Measurements from ENCODE around the gene SOX10.
"Not testable (repeated sequence)": the region's sequence is repeated elsewhere in the genome, so short reads cannot be mapped to it uniquely, and the experiment has no call there.

The SOX10 gene

DNA sequence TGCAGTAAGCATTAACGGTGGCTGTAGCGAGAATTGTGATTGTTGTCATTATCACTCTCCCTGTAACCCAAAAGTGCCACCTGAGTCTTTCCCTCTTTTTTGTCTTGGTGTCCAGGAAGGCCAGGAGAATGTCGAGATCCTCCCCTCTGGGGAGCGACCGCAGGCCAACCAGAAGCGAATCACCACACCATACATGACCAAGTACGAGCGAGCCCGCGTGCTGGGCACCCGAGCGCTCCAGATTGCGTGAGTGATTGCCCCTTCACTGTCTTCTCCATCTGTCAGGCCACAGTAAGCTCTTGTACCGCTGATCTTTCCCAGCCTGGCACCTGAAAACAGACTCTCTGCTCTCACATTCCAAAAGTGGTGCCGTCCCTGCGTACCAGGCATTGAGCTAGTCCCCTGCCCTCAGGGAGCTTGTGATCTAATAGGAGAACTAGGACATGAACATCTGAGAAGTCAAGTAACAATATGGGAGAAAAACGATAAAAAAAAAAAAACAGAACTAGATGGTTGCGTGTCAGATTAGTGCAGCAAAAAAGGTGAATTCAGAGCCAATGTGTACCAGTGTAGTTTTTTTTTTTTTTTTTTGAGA, 25.0 kb downstream of the SOX10 start:
- no peak for DNase-seq (ENCODE audit: low read depth)

DNA sequence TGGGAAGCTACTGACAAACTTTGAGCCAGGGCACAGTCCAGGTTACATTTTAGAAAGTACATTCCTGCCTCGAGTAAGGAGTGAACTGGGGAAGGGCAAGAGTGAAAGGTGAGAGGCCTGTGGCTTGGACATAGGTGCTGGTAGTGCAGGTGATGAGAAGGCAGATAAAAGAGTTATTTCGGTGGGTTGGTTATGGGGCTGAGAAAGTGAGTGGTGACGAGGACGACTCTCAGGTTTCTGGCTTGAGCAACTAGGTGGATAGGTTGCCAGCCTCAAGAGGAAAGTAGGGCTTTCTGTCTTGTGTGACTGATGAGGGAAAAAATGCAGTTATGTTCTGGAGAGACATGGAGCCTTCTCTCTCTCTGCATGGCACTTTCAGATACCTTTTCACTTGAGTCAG, 27.1 kb downstream of the SOX10 start:
- DNase-seq (ENCODE audit: low read depth) = no peak

DNA sequence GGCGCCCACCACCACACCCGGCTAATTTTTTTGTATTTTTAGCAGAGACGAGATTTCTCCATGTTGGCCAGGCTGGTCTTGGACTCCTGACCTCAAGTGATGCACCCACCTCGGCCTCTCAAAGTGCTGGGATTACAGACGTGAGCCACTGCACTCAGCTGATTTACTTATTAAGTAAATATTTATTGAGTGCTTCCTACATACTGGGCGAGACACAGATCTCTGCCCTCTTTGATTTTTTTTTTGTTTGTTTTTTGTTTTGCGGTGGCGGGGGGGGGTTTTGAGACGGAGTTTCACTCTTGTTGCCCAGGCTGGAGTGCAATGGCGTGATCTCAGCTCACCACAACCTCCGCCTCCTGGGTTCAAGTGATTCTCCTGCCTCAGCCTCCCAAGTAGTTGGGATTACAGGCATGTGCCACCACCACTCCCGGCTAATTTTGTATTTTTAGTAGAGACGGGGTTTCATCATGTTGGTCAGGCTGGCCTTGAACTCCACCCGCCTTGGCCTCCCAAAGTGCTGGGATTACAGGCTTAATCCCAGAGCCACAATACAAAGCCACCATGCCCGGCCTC, 28.4 kb downstream of the SOX10 start:
- not testable (repeated sequence) for DNase-seq (ENCODE audit: low read depth)

DNA sequence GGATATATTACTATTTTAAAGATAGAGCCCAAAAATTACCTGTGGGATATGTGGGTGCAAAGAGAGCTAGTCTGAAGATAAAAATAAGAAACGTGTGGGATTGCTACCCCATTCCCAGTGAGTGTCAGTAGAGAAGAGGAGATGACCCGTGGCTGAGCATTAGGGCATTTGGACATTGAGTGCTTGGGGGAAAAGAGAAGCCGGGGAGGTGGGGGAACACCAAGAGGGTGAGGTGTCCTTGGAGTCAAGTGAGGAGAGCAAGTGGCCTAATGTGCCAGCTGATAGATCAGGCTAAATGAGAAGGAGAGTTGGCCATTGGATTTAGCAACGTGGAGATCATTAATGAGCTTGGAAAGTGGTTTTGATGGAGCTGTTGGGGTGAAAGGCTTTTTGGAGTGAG, 29.7 kb downstream of the SOX10 start:
- no peak for DNase-seq (ENCODE audit: low read depth)

DNA sequence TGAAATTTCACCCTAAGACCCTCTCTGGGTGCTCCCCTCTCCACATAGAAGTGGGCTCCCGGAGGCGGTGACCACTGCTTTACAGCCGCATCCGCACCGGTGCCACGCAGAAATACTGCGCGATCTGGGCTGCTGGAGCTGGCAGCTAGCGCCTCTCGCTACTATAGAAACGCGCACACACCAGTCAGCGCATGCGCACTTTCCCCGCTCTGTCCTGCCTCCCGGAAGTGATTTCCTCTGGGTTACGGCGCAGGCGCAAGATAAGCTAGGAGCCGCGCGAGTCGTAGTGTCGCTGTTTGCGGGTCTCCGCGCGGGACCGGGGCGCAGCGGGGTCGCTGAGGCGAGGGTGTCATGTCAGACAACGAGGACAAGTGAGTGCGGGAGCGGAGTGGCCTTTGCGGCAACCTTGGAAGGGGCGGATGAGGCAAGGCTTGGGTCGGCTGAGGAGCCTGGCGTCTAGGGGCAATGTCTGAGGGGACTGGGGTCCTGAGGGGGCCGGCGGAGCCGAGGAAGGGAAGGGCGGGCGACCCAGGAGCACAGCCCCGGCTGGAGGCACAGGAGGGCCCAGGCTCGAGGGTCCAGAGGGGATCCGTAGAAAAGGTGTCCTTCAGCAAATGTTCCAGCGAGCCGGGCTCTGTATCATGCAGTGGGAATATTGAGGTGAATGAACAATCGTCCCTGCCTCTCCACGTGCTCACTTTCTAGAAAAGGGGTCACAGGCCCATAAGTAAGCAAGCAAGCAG, 30.7 kb downstream of the SOX10 start, which contains the start of the genes C22orf23 and POLR2F:
C22orf23 (minus strand) TSS at position 165 of the 743 bp plus-strand sequence. CDS start 452 bp downstream, outside the sequence.
POLR2F (plus strand) TSS at position 263 of the 743 bp plus-strand sequence; CDS start at position 352, 89 bp downstream.
- peak; percentile 94 for DNase-seq (ENCODE audit: low read depth)

DNA sequence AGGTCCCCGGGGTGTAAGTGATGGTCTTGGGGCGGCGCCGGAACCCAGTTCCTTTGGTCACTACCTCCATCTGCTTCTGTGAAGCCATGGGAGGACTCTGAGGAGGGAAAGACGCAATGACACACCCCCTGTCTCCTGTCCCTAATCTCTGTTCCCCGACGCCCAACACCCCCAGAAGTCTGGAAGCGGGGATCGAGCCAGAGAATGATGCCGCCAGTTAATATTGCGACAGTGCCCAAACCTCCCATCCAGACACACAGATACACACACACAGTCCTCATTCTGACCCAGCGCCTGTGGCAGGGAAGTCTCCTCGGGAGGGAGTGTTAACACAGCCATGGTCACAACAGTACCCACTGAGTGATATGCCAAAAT, 31.3 kb downstream of the SOX10 start:
- DNase-seq (ENCODE audit: low read depth) = no peak

DNA sequence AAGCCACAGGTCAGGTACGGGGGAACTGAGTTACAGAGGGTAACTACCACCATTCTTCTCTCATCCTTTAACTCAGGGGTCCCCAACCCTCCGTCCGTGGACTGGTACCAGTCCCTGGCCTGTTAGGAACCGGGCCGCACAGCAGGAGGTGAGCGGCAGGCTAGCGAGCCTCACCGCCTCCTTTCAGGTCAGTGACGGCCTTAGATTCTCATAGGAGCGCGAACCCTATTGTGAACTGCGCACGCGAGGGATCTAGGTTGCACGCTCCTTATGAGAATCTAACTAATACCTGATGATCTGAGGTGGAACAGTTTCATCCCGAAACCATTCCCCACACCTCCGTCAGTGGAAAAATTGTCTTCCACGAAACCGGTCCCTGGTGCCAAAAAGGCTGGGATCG, 31.7 kb downstream of the SOX10 start:
- DNase-seq (ENCODE audit: low read depth) = not testable (repeated sequence)

DNA sequence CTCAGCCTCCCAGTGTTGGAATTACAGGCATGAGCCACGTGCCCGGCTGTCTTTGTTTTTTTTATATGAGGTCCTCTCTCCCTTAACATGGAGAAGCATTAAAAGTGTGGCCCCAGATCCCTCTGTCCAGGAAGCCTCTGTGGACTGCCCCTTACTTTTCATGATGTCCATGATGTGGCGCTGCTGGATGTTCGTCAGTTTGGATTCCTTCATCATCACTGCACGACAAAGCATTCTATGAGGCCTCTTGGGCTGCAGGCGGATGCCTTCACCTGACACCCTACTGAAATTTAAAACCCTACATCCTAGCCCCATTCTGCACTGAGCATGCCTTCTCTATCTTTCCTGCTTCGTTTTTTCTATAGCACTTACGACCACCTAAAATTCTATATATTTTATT, 33.0 kb downstream of the SOX10 start:
- DNase-seq (ENCODE audit: low read depth) = no peak

DNA sequence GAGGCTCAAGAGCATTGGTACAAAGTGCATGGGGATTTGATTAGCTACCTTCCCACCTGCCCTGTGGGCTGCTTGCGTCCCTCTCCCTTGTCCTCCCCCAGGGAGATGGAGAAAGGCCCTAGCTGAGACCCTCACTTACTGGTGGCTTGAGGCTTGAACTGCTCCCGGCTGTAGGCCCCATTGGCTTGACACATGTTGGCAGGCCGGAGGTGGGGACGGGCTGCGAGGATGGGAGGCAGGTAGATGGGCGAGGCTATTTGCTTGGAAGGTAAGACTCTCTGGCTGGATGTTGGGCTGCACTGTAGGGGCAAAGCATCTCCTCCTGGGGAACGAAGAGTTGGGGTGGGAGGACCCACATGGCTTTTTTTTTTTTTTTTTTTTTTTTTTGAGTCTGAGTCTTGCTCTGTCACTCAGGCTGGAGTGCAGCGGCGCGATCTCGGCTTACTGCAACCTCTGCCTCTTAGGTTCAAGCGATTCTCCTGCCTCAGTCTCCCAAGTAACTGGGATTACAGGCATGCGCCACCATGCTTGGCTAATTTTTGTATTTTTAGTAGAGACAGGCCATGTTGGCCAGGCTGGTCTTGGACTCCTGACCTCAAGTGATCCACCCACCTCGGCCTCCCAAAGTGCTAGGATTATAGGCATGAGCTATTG, 37.1 kb downstream of the SOX10 start:
- not testable (repeated sequence) for DNase-seq (ENCODE audit: low read depth)

DNA sequence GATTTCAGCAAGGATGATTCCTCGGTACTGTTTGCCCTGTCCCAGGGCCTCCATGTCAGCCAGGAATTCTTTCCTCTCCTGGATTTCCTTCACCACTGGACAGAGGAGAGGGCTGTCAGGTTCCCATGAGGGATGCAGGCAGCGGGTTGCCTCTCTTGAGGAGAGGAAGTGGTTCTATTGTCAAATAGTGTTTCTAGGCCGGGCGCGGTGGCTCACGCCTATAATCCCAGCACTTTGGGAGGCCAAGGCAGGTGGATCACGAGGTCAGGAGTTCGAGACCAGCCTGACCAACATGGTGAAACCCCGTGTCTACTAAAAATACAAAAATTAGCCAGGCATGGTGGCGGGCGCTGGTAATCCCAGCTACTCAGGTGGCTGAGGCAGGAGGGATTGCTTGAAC, 39.9 kb downstream of the SOX10 start:
- not testable (repeated sequence) for DNase-seq (ENCODE audit: low read depth)

DNA sequence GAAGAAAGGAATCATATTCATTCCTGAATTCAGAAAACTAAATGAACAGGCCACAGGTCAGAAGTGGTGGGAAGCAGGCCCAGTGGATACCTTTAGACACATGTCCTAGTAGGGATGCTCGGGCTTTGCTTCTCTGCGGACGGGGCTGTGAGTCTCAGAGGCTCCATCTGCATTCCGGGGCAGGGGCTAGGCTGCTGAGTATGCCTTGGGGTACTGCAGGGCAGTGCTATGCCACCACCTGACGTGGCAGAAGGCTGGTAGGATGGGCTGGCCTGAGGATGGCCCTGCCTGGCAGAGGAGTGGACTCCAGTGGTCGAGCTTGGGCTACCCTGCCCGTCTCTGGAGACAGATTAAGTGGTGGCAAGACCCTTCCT, 40.5 kb downstream of the SOX10 start:
- DNase-seq (ENCODE audit: low read depth) = no peak

DNA sequence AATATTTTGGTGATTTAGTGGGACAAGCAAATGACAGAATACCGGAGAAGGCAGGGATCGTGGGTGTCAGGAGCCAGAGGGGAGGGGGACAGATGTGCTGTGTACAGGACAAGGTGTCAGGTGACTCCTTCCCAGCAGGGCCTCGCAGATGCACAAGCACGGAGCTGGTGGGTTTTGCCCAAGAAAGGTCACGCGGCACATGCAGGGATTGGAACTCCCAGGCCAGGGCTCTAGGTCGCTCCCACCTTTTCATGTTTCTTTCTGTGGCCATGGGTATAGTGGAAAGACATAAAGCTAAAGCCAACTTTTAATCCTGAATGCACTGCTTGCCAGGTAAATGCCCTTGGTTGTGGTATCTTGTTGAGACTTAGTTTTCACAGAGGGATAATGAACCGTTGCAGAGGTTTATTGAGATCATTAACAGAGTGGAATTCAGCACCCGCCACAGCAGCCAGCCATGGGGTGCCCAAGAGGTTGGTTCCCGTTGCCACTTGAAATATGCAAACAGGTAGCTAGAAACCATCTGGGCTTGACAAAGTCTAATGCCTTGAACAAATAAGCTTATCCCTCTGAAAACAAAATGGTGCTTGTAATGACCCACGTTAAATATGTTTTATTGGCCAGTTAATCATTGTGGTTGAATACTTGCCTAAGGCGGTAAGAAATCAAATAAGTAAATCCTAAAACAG, 41.1 kb downstream of the SOX10 start:
- no peak for DNase-seq (ENCODE audit: low read depth)

DNA sequence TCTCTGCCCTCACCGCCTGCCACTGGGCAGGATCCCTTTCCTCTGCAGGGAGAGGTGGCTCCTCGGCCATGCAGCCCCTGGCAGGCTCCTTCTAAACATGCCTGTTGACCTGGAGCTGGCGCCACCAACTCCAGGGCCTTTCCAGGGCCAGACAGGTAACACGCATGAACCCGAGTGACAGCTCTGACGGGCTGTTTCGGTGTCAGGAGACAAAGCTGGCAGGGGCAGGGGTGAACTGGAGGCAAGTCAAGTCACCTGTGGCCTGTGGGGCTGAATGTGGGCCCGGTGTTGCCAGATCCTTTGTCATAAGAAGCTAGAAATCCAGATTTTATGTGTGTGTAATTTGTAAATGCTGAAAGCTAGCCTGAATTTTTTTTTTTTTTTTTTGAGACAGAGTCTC, 42.2 kb downstream of the SOX10 start:
- DNase-seq (ENCODE audit: low read depth) = no peak

DNA sequence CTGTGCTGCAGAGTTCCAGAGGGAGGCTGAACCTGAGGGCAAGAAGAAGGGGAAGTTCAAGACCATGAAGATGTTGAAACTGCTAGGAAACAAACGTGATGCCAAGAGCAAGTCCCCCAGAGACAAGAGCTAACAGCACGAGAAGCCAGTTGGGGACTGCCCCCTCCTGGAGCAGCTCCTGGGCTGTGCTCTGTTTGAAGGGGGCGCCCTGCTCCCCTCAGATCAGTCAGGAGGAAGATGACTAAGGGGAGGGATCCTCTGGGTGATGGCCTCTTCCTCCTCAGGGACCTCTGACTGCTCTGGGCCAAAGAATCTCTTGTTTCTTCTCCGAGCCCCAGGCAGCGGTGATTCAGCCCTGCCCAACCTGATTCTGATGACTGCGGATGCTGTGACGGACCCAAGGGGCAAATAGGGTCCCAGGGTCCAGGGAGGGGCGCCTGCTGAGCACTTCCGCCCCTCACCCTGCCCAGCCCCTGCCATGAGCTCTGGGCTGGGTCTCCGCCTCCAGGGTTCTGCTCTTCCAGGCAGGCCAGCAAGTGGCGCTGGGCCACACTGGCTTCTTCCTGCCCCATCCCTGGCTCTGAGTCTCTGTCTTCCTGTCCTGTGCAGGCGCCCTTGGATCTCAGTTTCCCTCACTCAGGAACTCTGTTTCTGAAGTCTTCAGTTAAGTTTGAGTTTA, 43.5 kb downstream of the SOX10 start:
- peak; percentile 47 for DNase-seq (ENCODE audit: low read depth)

DNA sequence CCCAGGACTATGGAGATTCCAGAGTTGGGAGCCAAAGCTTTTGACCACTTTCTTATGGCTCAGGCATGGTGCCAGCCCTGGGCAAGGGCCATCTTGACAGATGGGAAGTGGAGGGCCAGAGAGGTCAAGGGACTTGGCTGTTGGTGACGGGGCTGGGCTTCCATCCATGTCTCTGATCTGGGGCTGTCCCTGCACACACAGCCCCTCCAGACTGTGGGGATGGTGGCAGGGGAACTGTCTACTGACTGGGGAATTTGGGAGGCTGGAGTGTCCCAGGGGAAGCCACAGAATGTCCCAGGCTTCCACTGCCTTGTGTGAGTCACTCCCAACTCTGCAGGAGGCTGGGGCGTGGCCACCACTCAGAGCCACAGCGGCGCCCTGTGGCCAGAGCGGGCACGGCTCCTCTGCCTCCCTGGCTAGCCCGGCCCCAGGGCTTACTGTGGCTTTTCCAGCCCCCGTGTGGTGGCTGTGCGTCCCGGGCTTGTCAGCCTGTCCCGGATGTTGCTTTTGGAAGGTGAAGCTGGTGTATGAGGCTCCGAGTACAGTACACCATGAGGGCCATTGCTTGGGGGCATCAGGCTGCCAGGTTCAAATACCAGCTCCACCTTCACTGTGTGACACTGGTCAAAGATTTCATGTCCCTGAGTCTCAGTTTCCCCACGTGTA, 50.5 kb downstream of the SOX10 start:
- DNase-seq (ENCODE audit: low read depth) = peak; percentile 88

DNA sequence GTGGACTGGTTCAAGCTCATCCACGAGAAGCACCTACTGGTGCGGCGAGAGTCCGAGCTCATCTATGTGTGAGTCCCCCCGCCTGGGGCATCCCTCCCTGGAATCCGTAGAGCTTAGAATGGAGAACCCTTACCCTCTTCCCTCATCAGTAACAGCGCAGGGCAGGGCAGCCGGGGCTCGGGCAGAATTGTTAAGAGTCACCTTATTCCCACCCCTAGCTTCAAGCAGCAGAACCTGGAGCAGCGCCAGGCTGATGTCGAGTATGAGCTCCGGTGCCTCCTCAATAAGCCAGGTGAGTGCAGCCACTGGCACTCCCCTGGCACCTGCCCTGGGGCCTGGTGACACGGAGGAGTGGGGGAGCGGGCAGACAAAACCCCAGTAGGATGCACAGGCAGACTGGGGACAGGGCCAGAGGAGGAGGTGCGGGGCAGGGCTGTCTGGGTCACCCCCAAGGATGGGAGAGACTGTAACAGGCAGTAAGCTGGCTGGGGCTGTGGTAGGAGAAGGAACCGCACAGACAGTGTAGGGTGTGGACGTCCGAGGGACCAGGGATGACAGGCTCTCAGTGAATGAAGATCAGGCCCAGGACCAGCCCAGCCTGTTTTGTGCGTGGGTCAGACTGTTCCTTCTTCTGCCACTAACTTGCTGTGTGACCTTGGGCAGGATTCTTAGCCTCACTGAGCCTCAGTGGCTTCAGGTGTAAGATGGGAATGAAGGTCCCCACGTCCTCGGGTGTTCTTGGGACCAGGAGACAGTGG, 51.4 kb downstream of the SOX10 start:
- no peak for DNase-seq (ENCODE audit: low read depth)

DNA sequence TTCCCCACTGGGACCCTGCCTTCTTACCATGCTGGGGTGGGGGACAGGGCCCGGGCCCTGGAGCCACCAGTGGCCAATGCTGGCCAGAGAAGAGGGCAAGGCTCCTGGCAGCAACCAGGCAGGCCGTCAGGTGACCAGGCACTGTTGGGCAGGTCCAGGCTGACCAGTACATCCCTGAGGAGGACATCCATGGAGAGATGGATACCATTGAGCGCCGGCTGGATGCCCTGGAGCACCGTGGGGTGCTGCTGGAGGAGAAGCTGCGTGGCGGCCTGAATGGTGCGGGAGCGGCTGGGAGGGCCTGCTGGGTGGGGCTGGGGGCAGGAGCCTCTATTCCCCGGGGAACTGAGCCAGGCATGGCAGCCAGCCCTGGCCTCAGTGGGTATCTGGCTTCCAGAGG, 52.0 kb downstream of the SOX10 start:
- no peak for DNase-seq (ENCODE audit: low read depth)

DNA sequence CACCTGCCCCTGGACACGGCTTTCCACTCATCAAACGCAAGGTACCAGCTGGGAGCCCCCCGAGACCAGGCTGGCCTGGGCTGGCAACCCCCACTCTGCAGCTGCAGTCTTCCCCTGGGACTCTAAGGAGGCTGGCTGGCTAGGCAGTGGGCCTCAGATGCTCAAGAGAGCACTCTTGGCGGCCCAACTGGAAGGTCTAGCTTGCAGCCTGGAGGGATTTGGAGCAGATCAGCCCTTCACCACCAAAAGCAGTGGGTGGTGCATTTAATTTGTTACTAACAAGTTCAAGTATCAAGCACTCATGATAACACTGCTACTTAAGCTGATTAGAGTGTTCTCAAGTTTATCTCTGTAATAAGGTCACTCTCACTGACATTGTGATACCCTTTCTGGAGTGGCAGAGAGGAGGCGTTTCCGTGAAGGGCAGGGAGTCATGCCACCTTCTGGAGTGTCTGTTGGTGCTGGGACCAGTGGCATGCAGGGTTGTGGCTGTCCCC, 52.4 kb downstream of the SOX10 start:
- DNase-seq (ENCODE audit: low read depth) = no peak

DNA sequence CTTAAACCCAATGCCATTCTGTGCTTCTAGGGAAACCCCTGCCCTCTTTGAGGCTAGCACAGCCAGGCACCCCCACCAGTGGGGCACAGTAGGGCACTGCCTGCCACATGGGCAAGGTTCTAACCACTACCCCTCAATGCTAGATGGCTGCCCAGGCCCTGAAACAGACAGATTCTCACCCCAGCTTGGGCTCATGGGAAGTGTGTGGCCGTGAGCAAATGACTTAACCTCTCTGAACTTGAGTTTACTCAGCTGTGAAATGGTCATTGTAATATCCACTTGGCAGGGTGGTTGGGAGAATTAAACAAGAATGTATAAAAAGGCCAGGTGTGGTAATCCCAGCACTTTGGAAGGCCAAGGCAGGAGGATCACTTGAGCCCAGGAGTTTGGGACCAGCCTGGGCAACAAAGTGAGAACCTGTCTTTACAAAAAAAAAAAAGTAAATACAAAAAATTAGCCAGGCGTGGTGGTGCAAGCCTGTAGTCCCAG, 53.4 kb downstream of the SOX10 start:
- DNase-seq (ENCODE audit: low read depth) = no peak
